Umbilical cord (tissue), 2 donors: ENCODE measurements around the gene ANKS6. TPM values are rescaled to one million over a fixed set of nuclear protein-coding genes. Genes with fewer than 3 reads are reported as not detected.
"Not testable (repeated sequence)": the region's sequence is repeated elsewhere in the genome, so short reads cannot be mapped to it uniquely, and the experiment has no call there.

Experiments
- DNase-seq: peaks from one replicate; pipeline ENCODE4 v3.0.0-alpha.2; 2015; ENCODE audit warnings: low spot score
- total RNA-seq: library from RNA; depleted of rRNA; stranded (reverse); fragments of >200 nt; gene quantifications from one replicate; pipeline ENCODE4 v1.2.3, GENCODE V29; 2014; ENCODE audit warnings: low replicate concordance; ENCODE audit not compliant: insufficient read depth

ANKS6 gene
- total RNA-seq, 1 donor from 2014 or later, result 16.6 TPM

DNA sequence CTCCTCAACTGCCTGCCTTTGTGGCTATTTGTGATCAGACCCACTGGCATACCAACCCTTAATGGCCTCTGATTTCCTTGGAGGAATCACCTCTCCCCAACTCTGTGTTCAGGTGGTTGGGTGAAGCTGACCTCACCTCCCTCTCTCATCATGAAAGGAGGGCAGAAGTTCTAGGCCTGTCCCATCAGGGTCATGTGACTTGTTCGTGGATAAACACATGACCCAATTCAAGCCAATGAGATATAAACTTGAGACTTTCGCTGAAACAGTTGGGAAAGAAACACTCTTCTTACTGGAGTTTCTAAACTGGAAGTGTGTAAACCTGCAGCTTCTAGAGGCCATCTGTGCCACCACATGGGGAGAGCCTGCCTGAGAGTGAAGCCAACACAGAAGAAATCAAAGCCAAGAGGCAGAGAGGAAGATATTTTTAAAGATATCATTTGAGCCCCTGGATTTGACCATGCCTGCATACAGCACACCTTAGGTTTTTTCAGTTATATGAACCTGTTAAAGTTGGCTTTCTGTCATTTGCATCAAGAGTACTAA, 93.4 kb downstream of the ANKS6 start:
- DNase-seq, result no peak

DNA sequence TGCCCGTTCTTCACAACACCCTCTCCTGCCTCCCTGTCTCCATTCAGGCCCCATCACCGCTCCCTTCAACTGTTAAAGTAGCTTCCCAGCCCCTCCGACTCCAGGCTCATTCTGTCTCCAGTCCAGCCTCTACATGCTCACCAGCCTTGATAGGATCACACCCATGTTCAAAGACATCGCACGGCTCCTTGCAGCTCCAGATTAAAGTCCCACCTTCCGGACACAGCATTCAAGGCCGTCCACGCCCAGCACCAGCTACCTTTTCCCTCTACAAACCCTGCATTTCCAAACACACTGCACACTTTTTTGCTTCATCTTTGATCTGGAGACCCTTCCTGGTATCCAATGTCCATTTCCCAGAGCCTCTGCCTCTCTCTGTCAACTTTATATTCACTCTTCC, 94.0 kb downstream of the ANKS6 start:
- DNase-seq, result no peak

- no peak for DNase-seq
Measured at GRCh38 chr9:98701576-98701975, 94.8 kb downstream of the ANKS6 start.

DNA sequence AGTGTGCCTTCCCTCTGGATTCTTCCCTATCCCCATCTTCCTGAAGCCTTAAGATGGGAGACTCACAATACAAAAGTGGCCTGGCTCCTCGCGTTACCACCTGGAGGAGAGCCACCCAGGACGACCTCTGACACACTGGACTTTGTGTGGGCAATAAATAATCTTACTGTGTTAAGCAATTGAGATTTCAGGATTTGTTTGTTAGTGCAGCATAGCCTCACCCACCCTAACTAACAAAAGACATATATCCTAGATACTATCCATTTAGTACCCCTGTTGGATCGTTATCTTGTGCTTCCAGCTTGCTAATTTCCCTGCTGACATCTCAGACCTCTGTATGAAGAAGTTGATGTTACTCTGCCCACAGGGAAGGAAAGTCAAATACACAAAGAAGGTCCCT, 95.6 kb downstream of the ANKS6 start:
- DNase-seq, result no peak

DNA sequence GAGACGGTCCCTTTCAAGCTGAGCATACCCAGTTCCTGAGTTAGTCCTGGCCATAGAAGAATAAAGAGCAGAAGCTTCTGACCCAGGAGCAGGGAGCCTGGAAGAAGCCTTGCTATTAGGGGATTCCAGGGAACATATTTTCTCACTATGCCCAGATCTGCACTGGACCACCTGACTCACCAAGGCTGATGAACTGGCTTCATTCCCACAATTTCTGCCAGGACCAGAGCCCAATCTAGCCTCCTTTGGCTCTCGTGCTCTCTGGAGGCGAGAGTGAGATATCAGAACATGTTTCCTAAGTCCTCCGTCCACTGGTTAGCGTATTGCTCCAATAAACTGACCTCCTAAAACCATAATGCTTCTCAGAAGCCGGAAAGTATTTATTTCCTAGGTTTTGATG, 97.5 kb downstream of the ANKS6 start:
- DNase-seq, result no peak

GRCh38 chr9:98694943-98695342, 101.4 kb downstream of the ANKS6 start:
- DNase-seq, result no peak

GRCh38 chr9:98692392-98692791, 104.0 kb downstream of the ANKS6 start:
- DNase-seq, result no peak

DNA sequence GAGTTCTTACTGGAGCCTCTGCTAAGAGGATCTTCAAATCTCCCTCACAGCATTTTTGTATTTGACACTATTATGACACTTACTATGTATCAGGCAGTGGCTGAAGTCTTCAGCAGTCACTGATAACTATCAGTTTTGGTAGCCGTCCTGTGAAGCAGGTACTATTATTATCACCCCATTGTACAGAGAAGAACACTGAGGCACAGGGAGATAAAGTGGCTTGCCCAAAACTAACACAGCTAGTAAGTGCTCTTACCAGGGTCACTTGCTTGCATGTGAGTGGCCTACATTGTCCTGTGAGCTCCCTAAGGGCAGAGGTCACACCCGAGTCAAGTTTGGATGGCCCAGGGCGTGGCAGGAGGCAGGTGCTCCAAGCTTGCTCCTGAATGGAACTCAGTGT, 104.5 kb downstream of the ANKS6 start:
- no peak for DNase-seq

DNA sequence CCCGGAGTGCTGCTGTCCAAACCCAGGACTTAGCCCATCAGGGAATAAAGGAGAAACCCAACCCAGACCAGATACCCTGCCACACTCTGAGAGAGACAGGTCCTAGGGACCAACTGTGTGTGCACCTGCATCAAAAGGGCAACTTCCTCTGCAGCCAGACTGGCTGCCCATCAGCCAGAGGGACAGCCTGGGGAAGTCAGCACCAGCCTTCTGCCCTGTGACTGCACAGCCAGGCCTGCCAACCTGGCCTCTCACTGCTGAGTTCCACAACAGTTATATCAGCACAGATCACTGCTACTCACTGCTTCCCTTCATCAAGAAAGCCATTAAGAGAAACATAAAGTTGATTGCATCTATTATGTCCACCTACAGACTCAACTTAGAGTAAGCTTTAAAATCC, 105.7 kb downstream of the ANKS6 start:
- no peak for DNase-seq

DNA sequence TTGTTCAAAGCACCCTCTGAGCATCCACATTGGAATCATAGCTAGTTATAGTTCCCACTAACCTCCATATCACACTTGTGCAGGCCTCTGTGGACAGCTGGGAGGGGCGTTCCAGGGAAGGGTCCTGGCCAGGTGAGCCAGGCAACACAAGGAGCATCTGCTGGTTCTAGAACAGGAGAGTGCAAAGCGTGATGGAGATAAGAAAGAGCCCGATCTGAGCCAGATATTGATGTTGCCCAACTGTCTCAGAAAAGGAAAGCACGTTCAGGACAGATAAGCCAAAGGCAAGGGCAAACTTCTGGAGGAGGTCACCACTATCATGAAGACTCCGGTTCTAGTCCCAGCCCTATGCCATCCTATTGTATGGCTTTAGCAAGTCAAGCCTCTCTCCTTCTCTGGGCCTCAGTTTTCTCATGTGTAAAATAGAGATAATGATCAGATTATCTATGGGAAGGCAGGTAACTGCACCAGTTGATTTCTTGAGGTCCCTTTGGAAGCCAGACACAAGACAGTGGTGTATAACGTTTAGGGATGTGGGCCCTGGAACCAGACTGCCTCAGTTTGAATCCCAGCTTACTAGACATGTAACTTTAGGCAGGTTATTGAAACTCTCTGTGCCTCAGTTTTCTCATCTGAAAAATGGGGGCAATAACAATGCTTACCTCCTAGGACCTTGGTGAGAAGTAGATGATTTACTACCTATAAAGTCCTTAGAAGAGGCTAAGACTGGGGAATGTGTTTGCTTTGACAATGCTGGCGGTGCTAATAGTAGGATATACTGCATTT, 107.5 kb downstream of the ANKS6 start:
- no peak for DNase-seq

DNA sequence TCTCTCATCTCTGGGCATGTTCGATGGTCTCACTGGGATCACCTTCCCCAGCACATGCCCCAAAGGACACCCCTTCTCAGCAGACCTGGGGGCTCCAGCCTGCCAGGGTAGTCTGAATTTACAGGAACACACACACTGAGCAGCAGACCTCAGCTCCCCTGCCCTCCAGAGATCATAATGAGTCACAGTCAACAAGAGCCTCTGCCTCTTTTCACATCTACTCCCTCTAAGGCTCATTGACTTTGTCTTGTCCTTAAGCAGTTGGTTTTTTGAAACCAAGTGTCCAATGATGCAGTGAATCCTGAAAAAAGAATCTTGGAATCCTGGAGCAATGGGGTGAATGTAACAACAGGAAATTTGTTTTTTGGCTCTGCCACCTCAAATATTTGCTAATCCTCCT, 108.4 kb downstream of the ANKS6 start:
- DNase-seq, result no peak

- peak; percentile 5 for DNase-seq
Measured at GRCh38 chr9:98686961-98687855, 109.1 kb downstream of the ANKS6 start.

DNA sequence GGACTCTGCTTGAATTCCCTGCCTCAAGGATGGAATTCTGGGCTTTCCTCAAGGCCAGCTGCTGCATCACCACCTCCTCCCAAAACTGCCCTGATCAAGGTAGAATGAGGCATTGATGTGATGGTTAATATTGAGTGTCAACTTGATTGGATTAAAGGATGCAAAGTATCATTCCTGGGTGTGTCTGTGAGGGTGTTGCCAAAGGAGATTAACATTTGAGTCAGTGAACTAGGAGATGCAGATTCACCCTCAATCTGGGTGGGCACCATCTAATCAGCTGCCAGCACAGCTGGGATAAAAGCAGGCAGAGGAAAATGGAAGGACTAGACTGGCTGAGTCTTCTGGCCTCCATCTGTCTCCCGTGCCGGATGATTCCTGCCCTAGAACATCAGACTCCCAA, 111.5 kb downstream of the ANKS6 start:
- not testable (repeated sequence) for DNase-seq

Other genes starting within 250 kb of the ANKS6 start
- 0.24 TPM for gene GABBR2, start 87.6 kb downstream of the ANKS6 start, total RNA-seq
- gene GALNT12, start 11.1 kb upstream of the ANKS6 start, total RNA-seq, result 11.1 TPM
- 348 TPM for gene COL15A1, start 147.4 kb upstream of the ANKS6 start, total RNA-seq